Kidney (tissue), 14 donors: ENCODE measurements around the gene TCHH. TPM values are rescaled to one million over a fixed set of nuclear protein-coding genes. Genes with fewer than 3 reads are reported as not detected.
"Not testable (repeated sequence)": the region's sequence is repeated elsewhere in the genome, so short reads cannot be mapped to it uniquely, and the experiment has no call there.

Experiments
- DNase-seq, 5 donors: peaks; one replicate each; pipeline ENCODE4 v3.0.0-alpha.2; 2013 to 2020
- FAIRE-seq: peaks from 2 replicates; lab custom pipeline; 2012; peaks lifted over from hg19 to GRCh38; lab: Jason Lieb, UNC
- H3K27ac ChIP-seq, 2 donors: one replicate each; pipeline ENCODE4 v1.7.0; 2013; ENCODE audit warnings: low read depth in 2 of 2, low read length in 2 of 2, inconsistent platforms in 1 of 2
- H3K27me3 ChIP-seq: one replicate; pipeline ENCODE4 v1.7.1; 2013; ENCODE audit warnings: low read length, inconsistent platforms; ENCODE audit not compliant: control insufficient read depth, insufficient read depth
- H3K36me3 ChIP-seq, 3 donors: one replicate each; pipeline versions ENCODE4 v1.7.0 to v1.7.1; 2013; ENCODE audit warnings: low read length in 3 of 3, control low read depth in 1 of 3, inconsistent platforms in 1 of 3; ENCODE audit not compliant: insufficient read depth in 3 of 3, control insufficient read depth in 2 of 3
- H3K4me1 ChIP-seq, 3 donors: one replicate each; pipeline versions ENCODE4 v1.7.0 to v1.7.1; 2013; ENCODE audit warnings: low read length in 3 of 3, inconsistent platforms in 1 of 3, low read depth in 1 of 3; ENCODE audit not compliant: control insufficient read depth in 2 of 3, insufficient read depth in 2 of 3
- H3K4me3 ChIP-seq, 3 donors: one replicate each; pipeline versions ENCODE4 v1.7.0 to v1.8.1; 2013; ENCODE audit warnings: low read length in 3 of 3, control low read depth in 1 of 3, inconsistent platforms in 1 of 3
- H3K9ac ChIP-seq, 3 donors: one replicate each; pipeline versions ENCODE4 v1.7.0 to v1.7.1; 2013; ENCODE audit warnings: low read length in 3 of 3, control low read depth in 1 of 3, inconsistent platforms in 1 of 3
- H3K9me3 ChIP-seq, 3 donors: one replicate each; pipeline versions ENCODE4 v1.7.0 to v1.7.1; 2013; ENCODE audit warnings: low read length in 3 of 3, control low read depth in 1 of 3, inconsistent platforms in 1 of 3; ENCODE audit not compliant: control insufficient read depth in 2 of 3, insufficient read depth in 1 of 3
- CTCF ChIP-seq: IDR thresholded peaks from 3 replicates; pipeline ENCODE4 v1.5.1; 2012; ENCODE audit warnings: mild to moderate bottlenecking, moderate library complexity, borderline replicate concordance; ENCODE audit not compliant: insufficient read depth; ENCODE audit errors: extremely low read depth
- intact Hi-C: fragments of 100-400 bp; cut with DNase I; formaldehyde crosslinking; loops from one replicate; pipeline ENCODE4 v1.11.1; 2022
- polyA plus RNA-seq: library from polyadenylated mRNA; stranded (reverse); fragments of 350-450 nt; fragmentation: Illumina TruSeq; extraction: RNeasy Lipid Tissue Mini Kit (QIAGEN cat#74804); gene quantifications from one replicate; pipeline ENCODE4 v1.2.3, GENCODE V29; 2014; ENCODE audit warnings: low read depth, low replicate concordance; ENCODE audit not compliant: insufficient read depth
- total RNA-seq: library from RNA; stranded (reverse); fragmentation: NEBNext Ultra II Directional; extraction: Animal tissue kit (Norgen Biotek cat#: 25700); gene quantifications from one replicate; pipeline ENCODE4 v1.2.1, GENCODE V29; 2021
- donor health status: control.
- donor health status: control.
- donor health status: control.
- donor health status: control.
- donor health status: control.
- donor health status: DM: yes; HTN: yes; CAD: no.
- donor health status: Normal renal cell carcinoma (clear cell type).

TCHH gene
- total and polyA plus RNA-seq, 2 donors from 2014 or later: 0.13 TPM; not detected in 1

- Histone ChIP-seq H3K27me3 (no peaks in the 10 kb centered on the region), H3K9ac (no peak overlapping the region), H3K9me3 (peaks cover 0 to 13% (median 0%) of the 10 kb centered on the region in 3 donors), H3K27ac (no peak overlapping the region), H3K4me1 (no peaks in the 10 kb centered on the region), H3K36me3 (no peaks in the 10 kb centered on the region), H3K4me3 (no peak overlapping the region)
- DNase-seq: no peak
- intact Hi-C loops: no loop called here
- no peak for TF ChIP-seq CTCF
- FAIRE-seq: no peak
These were observed 36.4 kb upstream of the TCHH start for GRCh38 chr1:152151646-152152045.

- no peak overlapping the region for H3K9ac ChIP-seq
- intact Hi-C loops: no loop called here
These were observed 33.7 kb upstream of the TCHH start for GRCh38 chr1:152148981-152149380.

GRCh38 chr1:152148051-152148450 is 32.8 kb upstream of the TCHH start:
- no peak for TF ChIP-seq CTCF
- DNase-seq: no peak
- no peak for FAIRE-seq
- Histone ChIP-seq H3K9me3 (peaks cover 0 to 13% (median 0%) of the 10 kb centered on the region in 3 donors), H3K4me3 (no peak overlapping the region), H3K27me3 (no peaks in the 10 kb centered on the region), H3K9ac (no peak overlapping the region), H3K4me1 (no peaks in the 10 kb centered on the region), H3K27ac (no peak overlapping the region), H3K36me3 (no peaks in the 10 kb centered on the region)
- intact Hi-C loops: no loop called here

More at GRCh38 chr1:152148981-152149380, 33.7 kb upstream of the TCHH start:
- Histone ChIP-seq H3K27ac (no peak overlapping the region), H3K36me3 (no peaks in the 10 kb centered on the region), H3K27me3 (no peaks in the 10 kb centered on the region), H3K4me1 (no peaks in the 10 kb centered on the region), H3K4me3 (no peak overlapping the region), H3K9me3 (peaks cover 0 to 13% (median 0%) of the 10 kb centered on the region in 3 donors)
- DNase-seq (no peak), FAIRE-seq (no peak)
- TF ChIP-seq CTCF: no peak

- Histone ChIP-seq H3K4me3 (no peak overlapping the region), H3K36me3 (no peaks in the 10 kb centered on the region), H3K9ac (no peak overlapping the region), H3K27ac (no peak overlapping the region), H3K4me1 (no peaks in the 10 kb centered on the region), H3K9me3 (peaks cover 0 to 13% (median 0%) of the 10 kb centered on the region in 3 donors), H3K27me3 (no peaks in the 10 kb centered on the region)
- TF ChIP-seq CTCF: no peak
- no peak for DNase-seq
- intact Hi-C loops: no loop called here
- FAIRE-seq: no peak
These were observed 30.5 kb upstream of the TCHH start for GRCh38 chr1:152145769-152146168.

- FAIRE-seq, H3K36me3 ChIP-seq, H3K4me3 ChIP-seq, DNase-seq, H3K4me1 ChIP-seq, H3K9ac ChIP-seq, H3K27ac ChIP-seq, intact Hi-C loops, H3K27me3 ChIP-seq: not testable (repeated sequence)
- peaks cover 0 to 13% (median 0%) of the 10 kb centered on the region in 3 donors for H3K9me3 ChIP-seq
These were observed 29.5 kb upstream of the TCHH start for GRCh38 chr1:152144674-152145183.
